Astrocyte of the cerebellum (primary cell): ENCODE data around the gene SYNGR2.

Experiments
- DNase-seq: peaks from one replicate; pipeline ENCODE4 v3.0.0-alpha.2; 2011; ENCODE audit warnings: low read depth
- H3K4me3 ChIP-seq: 2 replicates; pipeline ENCODE4 v1.5.1; 2011; ENCODE audit warnings: mild to moderate bottlenecking, low read depth, low read length, moderate library complexity
- CTCF ChIP-seq: IDR thresholded peaks from 2 replicates; pipeline ENCODE4 v1.5.1; 2012; ENCODE audit warnings: low read length, low read depth, moderate library complexity, mild to moderate bottlenecking; ENCODE audit errors: missing control alignments
- in situ Hi-C: cut with HindIII; loops from 2 replicates; pipeline ENCODE4 v1.10.0; 2017; ENCODE audit warnings: low sequenced_read_pairs

The SYNGR2 gene

GRCh38 chr17:78122931-78123249 lies 45.5 kb upstream of the SYNGR2 start:
- no peak for TF ChIP-seq CTCF
- no peak for DNase-seq
- in situ Hi-C loops = no loop called here
- no peak overlapping the region for H3K4me3 ChIP-seq

- no peak for DNase-seq
- TF ChIP-seq CTCF = no peak
- no peak overlapping the region for H3K4me3 ChIP-seq
- in situ Hi-C loops = no loop called here
These were observed 45.0 kb upstream of the SYNGR2 start for GRCh38 chr17:78123258-78123929.

GRCh38 chr17:78124081-78124835 lies 44.1 kb upstream of the SYNGR2 start:
- in situ Hi-C loops = no loop called here
- H3K4me3 ChIP-seq = no peak overlapping the region
- no peak for TF ChIP-seq CTCF
- DNase-seq = no peak

GRCh38 chr17:78124836-78125137 lies 43.6 kb upstream of the SYNGR2 start:
- TF ChIP-seq CTCF = no peak
- in situ Hi-C loops = no loop called here

GRCh38 chr17:78125138-78125913 lies 43.1 kb upstream of the SYNGR2 start:
- no peak for TF ChIP-seq CTCF
- H3K4me3 ChIP-seq = no peak overlapping the region
- no peak for DNase-seq
- in situ Hi-C loops = no loop called here

More at GRCh38 chr17:78124836-78125137, 43.6 kb upstream of the SYNGR2 start:
- DNase-seq = no peak
- no peak overlapping the region for H3K4me3 ChIP-seq

- DNase-seq = no peak
- in situ Hi-C loops = no loop called here
- no peak for TF ChIP-seq CTCF
- no peak overlapping the region for H3K4me3 ChIP-seq
These were observed 42.1 kb upstream of the SYNGR2 start for GRCh38 chr17:78125976-78126894.
